GM18511 (cell line): ENCODE results near the gene TBCEL.

Experiments
- ATAC-seq: cut with Tn5 transposase; IDR thresholded peaks from one replicate; pipeline ENCODE4 v1.9.1; 2021; ENCODE audit warnings: mild to moderate bottlenecking, moderate library complexity; ENCODE audit not compliant: unreplicated experiment

TBCEL gene

DNA sequence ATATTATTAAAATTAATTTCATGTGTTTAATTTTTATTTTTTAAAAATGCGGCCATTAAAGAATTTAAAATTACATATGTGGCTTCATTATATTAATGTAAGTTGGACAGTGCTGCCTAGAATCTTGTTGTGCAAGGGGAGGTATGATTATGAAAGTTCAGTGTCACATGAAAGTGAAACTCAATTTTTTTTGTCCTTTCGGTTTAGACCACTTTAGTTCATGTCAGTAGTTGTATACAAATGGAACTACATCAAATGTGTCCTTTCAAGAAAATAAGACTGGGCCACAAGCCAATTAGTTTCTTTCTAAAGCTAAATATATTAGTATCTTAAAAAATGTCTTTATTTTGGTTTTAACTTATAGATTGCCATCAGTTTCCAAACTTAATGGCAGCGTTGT is 35.7 kb downstream of the TBCEL start:
- ATAC-seq, result peak; percentile 97

DNA sequence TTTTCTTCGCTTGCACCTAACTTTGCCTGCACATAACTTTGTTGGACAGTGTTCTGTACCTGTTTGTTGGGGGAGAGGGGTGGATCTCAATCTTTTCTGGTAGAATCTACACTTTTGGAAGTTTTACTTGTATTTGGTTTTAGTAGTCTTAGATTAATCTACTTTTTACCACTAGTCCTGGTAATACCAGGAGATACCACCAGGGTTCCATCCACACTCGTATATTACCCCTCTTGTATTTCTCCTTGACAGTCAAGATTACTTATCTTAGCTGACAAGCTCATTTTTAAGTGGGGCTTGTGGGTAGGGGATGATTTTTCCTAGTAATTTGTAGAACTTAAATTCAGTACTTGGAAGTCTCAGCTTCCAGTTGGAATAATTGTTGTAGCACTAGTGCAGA is 39.8 kb downstream of the TBCEL start:
- ATAC-seq, result no peak

GRCh38 chr11:121066623-121067022 is 42.7 kb downstream of the TBCEL start:
- no peak for ATAC-seq

DNA sequence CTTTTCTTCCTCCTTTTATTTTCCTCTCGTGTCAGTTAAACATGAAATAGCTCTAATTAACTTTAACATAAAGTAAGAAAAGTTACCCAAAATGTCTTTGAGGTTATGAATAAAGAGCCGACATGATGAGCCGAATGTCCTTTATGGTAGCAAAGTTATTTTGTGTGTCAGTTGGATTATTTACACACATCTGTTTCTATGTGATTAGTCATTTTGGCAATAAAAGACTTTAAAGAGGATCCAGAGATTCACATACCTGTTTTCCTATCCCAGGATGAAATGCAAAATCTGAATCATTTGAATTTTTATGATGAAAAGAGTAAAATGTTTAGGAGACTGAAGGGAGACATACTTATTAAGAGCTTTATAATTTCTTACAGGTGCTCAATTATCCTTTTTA is 43.1 kb downstream of the TBCEL start:
- ATAC-seq, result no peak

DNA sequence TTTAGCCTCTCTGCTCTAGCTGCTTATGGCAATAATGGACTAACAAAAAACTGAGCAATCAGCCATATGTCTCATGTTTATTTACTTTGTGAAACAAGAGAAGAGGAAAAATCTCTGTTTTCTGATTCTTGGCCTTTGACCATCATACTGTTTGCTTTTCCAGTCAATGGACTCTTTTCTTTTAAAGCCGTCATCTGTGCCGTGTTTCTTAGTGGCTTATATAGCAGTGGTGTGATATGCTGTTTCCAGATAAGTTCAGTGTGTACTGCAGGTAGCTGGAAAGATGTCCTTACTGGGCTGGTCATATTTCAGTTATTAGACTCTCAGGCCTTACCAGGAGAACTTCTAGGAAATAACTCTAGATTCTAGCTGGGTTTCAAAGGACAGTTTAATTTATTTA is 43.6 kb downstream of the TBCEL start:
- ATAC-seq, result no peak

- ATAC-seq, result no peak
Observed at GRCh38 chr11:121067962-121068647, 44.2 kb downstream of the TBCEL start.

- ATAC-seq, result no peak
Observed at GRCh38 chr11:121068787-121069186, 44.9 kb downstream of the TBCEL start.

GRCh38 chr11:121070951-121071845 is 47.3 kb downstream of the TBCEL start:
- no peak for ATAC-seq

DNA sequence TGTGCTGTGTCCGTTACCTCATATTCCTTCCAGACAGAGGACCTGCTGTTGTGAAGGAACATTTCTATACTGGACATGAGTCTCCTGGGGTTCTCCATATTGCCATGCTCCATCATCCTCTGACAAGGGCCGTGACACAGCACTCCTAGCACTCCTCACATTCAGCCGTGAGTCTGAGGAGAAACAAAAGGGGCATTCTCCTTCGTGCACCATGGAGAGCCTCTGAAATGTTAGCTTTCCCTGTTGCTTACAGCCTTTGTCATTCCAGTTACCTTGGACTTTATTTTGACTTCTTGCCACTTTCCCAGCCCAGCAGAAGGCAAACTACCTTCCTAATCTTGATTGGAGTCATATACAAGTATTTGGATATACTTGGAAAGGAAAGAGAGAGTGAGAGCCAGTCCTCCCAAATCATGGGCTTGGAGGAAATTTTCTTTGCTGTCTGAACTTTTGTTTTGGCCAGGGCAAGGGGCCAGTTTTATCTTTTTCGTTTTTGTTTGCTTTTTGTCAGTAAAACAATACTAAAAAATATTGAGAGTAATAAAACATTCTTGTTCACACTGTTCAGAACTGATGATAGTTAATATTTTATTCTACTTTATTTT is 48.0 kb downstream of the TBCEL start:
- no peak for ATAC-seq

DNA sequence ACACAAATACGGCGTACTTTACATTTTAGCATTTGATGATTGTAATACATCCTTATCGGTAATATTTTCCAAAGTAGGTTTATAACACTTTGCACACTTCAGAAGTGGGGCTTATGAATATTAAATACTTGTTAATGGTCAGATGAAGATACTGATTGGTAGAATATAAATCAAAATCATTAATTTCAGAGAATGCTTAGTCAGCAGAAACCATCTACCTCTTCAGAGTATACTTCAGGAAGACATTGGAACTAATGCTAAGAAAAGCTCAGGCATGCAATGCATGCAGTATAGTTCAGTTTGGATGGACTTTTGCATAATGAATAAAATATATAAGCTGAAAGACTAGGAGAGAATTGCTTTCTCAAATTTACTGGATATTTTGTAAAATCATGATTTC is 57.4 kb downstream of the TBCEL start:
- no peak for ATAC-seq

- ATAC-seq, result no peak
Observed at GRCh38 chr11:121082219-121082618, 58.3 kb downstream of the TBCEL start.

DNA sequence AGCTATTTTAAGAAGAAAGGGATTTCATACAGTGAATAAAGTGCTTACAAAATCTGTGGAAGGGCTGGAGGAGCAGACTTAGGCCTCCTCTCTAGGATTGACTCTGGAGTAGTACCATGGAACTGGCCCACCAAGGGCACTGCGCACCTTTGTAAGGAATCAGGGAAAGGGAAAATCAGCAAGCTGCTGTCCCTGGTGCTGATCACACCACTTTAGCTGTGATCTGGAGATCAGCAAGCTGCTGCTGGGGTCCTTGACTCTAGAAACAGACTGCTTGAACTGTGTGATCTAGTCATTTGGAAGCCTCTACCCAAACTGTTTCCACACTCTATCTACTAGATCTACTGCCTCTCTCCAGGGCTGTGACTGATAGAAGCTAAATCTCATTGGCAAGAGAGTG is 58.8 kb downstream of the TBCEL start:
- ATAC-seq, result no peak

GRCh38 chr11:121086866-121087265 is 63.0 kb downstream of the TBCEL start:
- ATAC-seq, result no peak

GRCh38 chr11:121089566-121089965 is 65.7 kb downstream of the TBCEL start:
- no peak for ATAC-seq

GRCh38 chr11:121090145-121090721 is 66.3 kb downstream of the TBCEL start:
- ATAC-seq, result no peak

DNA sequence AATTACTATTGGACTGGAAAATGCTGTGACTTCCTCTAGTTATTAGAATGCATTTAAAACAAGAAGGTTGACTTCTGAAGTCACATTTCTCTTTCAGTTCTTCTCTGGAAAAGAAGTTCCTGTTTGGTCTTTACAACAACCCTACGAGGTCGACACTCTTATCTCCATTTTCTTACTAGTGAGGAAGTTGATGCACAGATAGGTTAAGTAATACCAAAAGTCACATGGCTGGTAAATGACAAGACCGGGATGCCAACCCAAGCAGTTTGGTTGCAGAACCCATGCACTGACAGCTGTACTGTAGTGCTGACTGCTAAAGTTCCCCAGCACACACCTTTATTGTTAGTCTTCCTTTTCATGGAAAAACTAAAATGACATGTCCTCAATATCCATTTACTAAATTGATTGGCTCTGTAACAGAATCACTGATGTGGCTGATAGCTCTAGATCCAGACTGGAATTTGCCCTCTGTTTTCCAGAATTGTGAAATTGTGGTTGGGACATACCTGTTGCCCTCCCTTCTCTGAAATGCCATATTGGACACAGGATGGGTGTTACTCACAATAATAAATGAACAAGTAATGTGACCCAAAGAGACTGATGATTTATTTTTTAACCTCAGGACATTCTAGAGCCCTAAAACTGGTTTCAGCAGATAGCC is 67.7 kb downstream of the TBCEL start:
- no peak for ATAC-seq

DNA sequence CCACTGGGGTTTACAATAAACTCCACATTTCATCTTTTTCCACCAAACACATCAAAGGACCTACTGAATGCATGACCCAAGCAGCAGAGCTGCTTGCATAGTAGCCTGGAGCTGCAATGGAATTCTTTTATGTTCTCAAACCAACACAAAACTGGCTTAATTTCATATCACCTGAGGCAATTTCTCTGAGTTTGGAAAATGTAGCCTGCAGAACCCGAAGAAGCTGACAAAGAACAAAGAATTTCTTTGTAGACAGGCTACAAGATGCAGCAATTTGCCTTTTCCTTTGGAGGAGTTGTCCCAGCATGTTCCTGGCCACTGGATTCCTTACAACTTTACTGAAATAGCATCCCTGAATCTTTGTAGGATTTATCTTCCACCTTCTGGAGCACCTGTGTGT is 71.7 kb downstream of the TBCEL start:
- ATAC-seq, result no peak

DNA sequence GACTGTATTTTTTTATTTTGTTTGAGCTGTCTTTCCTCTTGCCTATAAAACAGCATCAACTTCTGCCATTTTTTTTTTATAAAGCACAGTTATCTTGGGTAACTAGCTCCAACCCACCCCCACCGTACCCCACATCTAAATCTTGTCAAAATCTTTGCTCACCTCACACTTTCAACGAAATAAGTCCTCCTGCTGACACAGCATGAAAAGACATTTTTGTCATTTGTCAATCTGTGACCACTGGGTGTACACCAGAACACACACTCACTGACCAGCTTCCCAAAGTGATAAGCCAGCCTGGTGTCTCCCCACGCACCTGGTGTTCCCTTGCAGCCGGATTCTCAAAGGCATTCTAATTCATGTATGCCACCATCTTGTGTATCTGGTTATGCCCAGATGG is 75.5 kb downstream of the TBCEL start:
- ATAC-seq, result no peak

DNA sequence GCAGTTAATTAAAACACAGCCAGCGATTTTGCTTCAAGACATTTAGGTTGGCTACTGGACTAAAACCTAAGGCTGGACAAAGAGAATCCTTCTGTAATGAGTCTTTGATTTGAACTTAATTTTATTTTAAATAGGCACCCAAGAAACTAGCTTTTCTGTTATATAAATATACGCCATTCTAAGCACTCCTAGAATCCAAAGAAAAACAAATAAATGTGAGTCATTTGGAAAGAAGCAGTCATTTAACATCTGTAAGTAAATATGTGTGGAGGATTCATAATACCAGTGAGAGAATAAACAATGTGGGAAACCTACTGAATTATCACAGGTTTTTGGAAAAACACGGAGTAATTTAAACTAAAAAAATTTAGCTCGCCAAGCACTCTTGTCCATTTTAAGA is 76.0 kb downstream of the TBCEL start:
- ATAC-seq, result no peak

DNA sequence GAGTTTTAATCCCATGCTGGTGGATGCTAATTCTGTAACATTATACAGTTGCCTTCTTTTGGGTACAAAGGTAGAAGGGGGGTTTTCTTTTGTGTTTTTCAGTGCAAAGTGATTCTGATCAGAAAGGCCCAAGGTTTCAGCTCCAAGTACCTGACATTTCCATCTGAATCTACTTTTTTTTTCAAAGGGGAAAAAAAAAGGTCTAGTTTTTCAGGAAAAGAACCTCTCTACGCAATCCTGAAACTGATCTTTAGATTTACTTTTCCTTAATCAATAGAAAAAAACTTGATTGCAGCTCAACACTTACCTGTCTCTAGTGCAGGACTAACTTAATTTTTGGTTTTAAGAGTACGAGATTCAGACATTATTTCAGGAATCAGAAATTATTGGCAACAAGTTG is 77.0 kb downstream of the TBCEL start, which contains the start of gene TECTA:
Gene TECTA (plus strand): TSS at position 301 of the 400 bp plus-strand sequence. CDS start 1,423 bp downstream, outside the sequence.
- ATAC-seq, result no peak

GRCh38 chr11:121104312-121104762 is 80.4 kb downstream of the TBCEL start:
- ATAC-seq, result no peak
